Measurements from ENCODE around the gene RALGDS.
"Not testable (repeated sequence)": the region's sequence is repeated elsewhere in the genome, so short reads cannot be mapped to it uniquely, and the experiment has no call there.

The RALGDS gene

DNA sequence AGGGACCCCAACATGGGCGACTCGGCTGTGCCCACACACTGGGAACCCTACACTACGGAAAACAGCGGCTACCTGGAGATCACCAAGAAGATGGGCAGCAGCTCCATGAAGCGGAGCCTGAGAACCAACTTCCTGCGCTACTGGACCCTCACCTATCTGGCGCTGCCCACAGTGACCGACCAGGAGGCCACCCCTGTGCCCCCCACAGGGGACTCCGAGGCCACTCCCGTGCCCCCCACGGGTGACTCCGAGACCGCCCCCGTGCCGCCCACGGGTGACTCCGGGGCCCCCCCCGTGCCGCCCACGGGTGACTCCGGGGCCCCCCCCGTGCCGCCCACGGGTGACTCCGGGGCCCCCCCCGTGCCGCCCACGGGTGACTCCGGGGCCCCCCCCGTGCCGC is 50.1 kb downstream of the RALGDS start:
- DNase-seq (ENCODE audit: low read depth in 2 of 3, low spot score in 1 of 3), result not testable (repeated sequence)

DNA sequence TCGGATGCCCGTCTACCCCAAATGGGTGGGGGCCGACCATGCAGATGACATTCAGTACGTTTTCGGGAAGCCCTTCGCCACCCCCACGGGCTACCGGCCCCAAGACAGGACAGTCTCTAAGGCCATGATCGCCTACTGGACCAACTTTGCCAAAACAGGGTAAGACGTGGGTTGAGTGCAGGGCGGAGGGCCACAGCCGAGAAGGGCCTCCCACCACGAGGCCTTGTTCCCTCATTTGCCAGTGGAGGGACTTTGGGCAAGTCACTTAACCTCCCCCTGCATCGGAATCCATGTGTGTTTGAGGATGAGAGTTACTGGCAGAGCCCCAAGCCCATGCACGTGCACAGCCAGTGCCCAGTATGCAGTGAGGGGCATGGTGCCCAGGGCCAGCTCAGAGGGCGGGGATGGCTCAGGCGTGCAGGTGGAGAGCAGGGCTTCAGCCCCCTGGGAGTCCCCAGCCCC is 50.5 kb downstream of the RALGDS start:
- not testable (repeated sequence) for DNase-seq (ENCODE audit: low read depth in 2 of 3, low spot score in 1 of 3)

DNA sequence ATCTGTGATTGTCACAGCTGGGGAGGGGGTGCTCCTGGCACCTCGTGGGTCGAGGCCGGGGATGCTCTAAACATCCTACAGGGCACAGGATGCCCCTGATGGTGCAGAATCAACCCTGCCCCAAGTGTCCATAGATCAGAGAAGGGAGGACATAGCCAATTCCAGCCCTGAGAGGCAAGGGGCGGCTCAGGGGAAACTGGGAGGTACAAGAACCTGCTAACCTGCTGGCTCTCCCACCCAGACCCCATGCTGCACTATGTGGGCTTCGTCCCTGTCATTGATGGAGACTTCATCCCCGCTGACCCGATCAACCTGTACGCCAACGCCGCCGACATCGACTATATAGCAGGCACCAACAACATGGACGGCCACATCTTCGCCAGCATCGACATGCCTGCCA is 52.6 kb downstream of the RALGDS start:
- DNase-seq (ENCODE audit: low read depth in 2 of 3, low spot score in 1 of 3), result not testable (repeated sequence)

- DNase-seq (ENCODE audit: low read depth in 2 of 3, low spot score in 1 of 3), result no peak
Measured at GRCh38 chr9:133067813-133068212, 53.2 kb downstream of the RALGDS start.

DNA sequence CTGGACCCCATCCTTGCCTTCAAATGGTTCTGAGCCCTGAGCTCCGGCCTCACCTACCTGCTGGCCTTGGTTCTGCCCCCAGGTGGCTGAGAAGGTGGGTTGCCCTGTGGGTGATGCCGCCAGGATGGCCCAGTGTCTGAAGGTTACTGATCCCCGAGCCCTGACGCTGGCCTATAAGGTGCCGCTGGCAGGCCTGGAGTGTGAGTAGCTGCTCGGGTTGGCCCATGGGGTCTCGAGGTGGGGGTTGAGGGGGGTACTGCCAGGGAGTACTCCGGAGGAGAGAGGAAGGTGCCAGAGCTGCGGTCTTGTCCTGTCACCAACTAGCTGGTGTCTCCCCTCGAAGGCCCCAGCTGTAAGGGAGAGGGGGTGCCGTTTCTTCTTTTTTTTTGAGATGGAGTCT is 54.0 kb downstream of the RALGDS start:
- no peak for DNase-seq (ENCODE audit: low read depth in 2 of 3, low spot score in 1 of 3)

GRCh38 chr9:133066181-133066983 is 54.7 kb downstream of the RALGDS start:
- DNase-seq (ENCODE audit: low read depth in 2 of 3, low spot score in 1 of 3), result no peak

GRCh38 chr9:133065070-133065388 is 56.0 kb downstream of the RALGDS start:
- no peak for DNase-seq (ENCODE audit: low read depth in 2 of 3, low spot score in 1 of 3)

- no peak for DNase-seq (ENCODE audit: low read depth in 2 of 3, low spot score in 1 of 3)
Measured at GRCh38 chr9:133064241-133065069, 56.6 kb downstream of the RALGDS start.

DNA sequence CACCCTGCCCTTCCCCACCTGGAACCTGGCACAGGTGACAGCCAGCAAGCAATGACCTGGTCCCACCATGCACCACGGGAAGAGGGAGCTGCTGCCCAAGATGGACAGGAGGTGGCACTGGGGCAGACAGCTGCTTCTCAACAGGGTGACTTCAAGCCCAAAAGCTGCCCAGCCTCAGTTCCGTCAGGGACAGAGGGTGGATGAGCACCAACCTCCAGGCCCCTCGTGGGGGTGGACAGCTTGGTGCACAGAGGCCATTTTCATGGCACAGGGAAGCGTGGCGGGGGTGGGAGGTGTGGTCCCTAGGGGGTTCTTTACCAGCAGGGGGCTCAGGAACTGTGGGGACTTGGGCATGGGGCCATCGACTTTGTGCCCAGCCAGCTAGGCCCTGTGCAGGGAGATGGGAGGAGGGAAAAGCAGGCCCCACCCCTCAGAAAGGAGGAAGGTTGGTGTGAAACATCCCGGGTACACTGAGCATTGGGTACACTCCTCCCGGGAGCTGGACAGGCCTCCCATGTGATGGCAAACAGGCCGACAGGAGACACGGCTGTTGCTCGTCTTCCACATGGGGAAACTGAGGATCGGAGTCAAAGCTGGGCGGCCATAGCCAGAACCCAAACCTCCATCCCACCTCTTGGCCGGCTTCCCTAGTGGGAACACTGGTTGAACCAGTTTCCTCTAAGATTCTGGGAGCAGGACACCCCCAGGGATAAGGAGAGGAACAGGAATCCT is 57.4 kb downstream of the RALGDS start:
- no peak for DNase-seq (ENCODE audit: low read depth in 2 of 3, low spot score in 1 of 3)

GRCh38 chr9:133063159-133063499 is 57.9 kb downstream of the RALGDS start:
- no peak for DNase-seq (ENCODE audit: low read depth in 2 of 3, low spot score in 1 of 3)

DNA sequence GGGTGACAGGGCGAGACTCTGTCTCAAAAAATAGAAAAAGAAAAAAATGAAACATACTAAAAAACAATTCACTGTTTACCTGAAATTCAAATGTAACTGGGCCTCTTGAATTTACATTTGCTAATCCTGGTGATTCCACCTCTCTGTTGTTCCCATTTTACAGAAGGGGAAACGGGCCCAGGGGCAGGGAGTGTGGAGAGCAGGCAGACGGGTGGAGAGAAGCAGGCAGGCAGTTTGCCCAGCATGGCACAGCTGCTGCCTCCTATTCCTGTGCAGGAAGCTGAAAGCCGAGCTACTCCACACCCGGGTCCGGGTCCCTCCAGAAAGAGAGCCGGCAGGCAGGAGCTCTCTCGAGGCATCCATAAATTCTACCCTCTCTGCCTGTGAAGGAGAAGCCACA is 58.5 kb downstream of the RALGDS start:
- not testable (repeated sequence) for DNase-seq (ENCODE audit: low read depth in 2 of 3, low spot score in 1 of 3)

DNA sequence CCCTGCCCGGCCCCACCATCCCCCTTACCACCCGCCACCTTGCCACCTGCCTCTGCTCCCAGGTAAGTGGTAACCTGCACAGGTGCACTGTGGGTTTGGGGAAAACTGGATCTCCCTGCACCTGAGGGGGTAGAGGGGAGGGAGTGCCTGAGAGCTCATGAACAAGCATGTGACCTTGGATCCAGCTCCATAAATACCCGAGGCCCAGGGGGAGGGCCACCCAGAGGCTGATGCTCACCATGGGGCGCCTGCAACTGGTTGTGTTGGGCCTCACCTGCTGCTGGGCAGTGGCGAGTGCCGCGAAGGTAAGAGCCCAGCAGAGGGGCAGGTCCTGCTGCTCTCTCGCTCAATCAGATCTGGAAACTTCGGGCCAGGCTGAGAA is 59.3 kb downstream of the RALGDS start, which contains the start of gene CEL:
TSS of gene CEL (plus strand) at position 218 of the 382 bp plus-strand sequence. CDS start at position 240, 22 bp downstream.
- DNase-seq (ENCODE audit: low read depth in 2 of 3, low spot score in 1 of 3), result not testable (repeated sequence)

DNA sequence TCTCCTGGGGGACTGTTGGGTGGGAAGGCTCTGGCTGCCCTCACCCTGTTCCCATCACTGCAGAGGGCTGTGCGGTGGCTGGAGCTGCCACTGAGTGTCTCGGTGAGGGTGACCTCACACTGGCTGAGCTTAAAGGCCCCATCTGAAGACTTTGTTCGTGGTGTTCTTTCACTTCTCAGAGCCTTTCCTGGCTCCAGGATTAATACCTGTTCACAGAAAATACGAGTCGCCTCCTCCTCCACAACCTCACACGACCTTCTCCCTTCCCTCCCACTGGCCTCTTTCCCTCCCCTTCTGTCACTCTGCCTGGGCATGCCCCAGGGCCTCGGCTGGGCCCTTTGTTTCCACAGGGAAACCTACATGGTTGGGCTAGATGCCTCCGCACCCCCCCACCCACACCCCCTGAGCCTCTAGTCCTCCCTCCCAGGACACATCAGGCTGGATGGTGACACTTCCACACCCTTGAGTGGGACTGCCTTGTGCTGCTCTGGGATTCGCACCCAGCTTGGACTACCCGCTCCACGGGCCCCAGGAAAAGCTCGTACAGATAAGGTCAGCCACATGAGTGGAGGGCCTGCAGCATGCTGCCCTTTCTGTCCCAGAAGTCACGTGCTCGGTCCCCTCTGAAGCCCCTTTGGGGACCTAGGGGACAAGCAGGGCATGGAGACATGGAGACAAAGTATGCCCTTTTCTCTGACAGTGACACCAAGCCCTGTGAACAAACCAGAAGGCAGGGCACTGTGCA is 59.8 kb downstream of the RALGDS start:
- DNase-seq (ENCODE audit: low read depth in 2 of 3, low spot score in 1 of 3), result not testable (repeated sequence)

DNA sequence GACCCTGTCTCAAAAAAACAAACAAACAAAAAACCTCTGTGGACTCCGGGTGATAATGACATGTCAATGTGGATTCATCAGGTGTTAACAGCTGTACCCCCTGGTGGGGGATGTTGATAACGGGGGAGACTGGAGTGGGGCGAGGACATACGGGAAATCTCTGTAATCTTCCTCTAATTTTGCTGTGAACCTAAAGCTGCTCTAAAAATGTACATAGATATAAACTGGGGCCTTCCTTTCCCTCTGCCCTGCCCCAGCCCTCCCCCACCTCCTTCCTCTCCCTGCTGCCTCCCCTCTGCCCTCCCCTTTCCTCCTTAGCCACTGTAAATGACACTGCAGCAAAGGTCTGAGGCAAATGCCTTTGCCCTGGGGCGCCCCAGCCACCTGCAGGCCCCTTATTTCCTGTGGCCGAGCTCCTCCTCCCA is 60.6 kb downstream of the RALGDS start:
- DNase-seq (ENCODE audit: low read depth in 2 of 3, low spot score in 1 of 3), result no peak

DNA sequence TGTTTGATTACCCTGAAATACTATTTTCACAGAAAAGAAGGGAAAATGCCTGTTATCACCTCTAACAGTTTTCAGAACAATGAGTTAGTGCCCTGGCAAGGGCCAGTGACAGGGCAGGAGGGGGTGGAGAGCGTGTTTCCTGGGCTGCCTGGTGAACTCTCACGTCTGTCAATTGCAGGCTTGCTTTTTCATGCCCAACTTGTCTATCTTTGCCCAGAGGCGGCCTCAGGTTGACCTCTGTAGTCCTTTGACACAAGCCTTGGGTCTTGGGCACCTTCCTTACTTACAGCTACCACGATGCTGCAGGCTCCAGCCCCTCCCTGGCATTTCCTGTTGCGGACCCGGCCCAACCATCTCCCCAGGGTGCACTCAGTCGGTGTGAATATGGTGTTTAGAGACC is 61.4 kb downstream of the RALGDS start:
- no peak for DNase-seq (ENCODE audit: low read depth in 2 of 3, low spot score in 1 of 3)

GRCh38 chr9:133058550-133059320 is 62.3 kb downstream of the RALGDS start:
- no peak for DNase-seq (ENCODE audit: low read depth in 2 of 3, low spot score in 1 of 3)

DNA sequence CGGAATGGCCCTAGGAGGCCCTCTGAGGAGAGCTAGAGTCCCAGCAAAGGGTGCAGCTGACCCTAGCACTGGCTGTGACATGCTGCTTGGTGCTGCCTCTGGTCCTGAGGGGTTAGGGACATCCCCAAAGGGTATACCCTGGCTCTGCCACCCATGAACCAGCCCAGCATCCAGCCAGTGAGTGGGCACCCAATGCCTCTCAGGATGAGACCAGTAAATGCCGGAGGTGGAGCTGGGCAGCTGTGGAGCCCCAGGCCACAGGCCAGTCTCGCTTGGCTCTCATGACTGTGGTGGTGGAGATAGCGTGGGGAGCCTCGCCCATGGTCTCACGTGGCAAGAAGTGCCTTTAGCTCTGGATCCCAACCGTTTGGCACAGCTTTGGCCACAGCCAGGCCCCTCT is 63.0 kb downstream of the RALGDS start:
- DNase-seq (ENCODE audit: low read depth in 2 of 3, low spot score in 1 of 3), result no peak

DNA sequence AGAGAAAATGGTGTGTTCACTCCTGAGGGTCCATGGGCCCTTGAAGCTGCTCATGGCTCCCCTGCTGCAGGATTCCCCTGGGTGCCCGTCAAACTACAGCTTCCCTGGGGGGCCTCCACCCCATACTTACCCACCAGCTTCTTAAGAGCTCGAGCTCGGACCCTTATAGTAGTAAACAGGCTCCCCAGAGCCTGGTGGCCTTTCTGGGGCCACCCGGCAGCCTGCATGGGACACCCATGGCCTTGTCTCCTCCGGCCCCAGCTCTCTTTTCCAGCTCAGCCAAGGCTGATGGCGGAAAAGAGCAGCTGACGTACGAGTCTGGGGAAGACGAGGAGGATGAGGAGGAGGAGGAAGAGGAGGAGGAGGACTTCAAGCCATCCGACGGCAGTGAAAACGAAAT is 63.5 kb downstream of the RALGDS start:
- DNase-seq (ENCODE audit: low read depth in 2 of 3, low spot score in 1 of 3), result no peak

GRCh38 chr9:133057006-133057405 is 64.0 kb downstream of the RALGDS start:
- DNase-seq (ENCODE audit: low read depth in 2 of 3, low spot score in 1 of 3), result no peak

DNA sequence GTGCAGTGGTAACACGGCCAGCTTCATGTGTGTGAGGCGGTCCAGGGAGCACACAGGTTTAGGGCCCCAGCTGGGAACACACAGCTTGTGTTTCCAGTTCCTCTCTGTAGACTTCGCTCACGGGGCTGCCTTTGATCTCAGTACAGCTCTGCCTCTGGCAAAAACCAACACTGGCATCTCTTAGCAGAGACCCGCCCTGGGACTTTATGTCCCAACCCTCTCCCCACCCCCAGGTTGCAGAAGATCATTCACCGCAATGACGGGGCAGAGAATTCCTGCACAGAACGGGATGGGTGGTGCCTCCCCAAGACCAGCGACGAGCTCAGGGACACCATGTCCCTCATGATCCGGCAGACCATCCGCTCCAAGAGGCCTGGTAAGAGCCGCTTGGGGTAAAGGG is 64.5 kb downstream of the RALGDS start:
- DNase-seq (ENCODE audit: low read depth in 2 of 3, low spot score in 1 of 3), result no peak

All from stimulated activated CD4-positive, alpha-beta T cell treated with anti-CD3 and anti-CD28 coated beads, Interleukin-12 subunit alpha, Interleukin-12 subunit beta, amount 100 ng/mL, for 48 hours (primary cell).